ACHN (cell line): ENCODE measurements around the gene CHCHD1.
"Not testable (repeated sequence)": the region's sequence is repeated elsewhere in the genome, so short reads cannot be mapped to it uniquely, and the experiment has no call there.

Experiments used
- DNase-seq: peaks from one replicate; pipeline ENCODE4 v3.0.0-alpha.2; 2015
- in situ Hi-C: cut with HindIII; loops from 2 replicates; pipeline ENCODE4 v1.10.0; 2017; ENCODE audit warnings: low sequenced_read_pairs, low pct_ligation_motif_present, low pct_unique_long_range_greater_than_20kb

The CHCHD1 gene

GRCh38 chr10:73824146-73824725, 42.4 kb downstream of the CHCHD1 start:
- no peak for DNase-seq
- in situ Hi-C loops = no loop called here

- in situ Hi-C loops = no loop called here
These were observed 45.7 kb downstream of the CHCHD1 start for GRCh38 chr10:73827346-73828089.

GRCh38 chr10:73828161-73828560, 46.3 kb downstream of the CHCHD1 start:
- DNase-seq = peak; percentile 20

More at GRCh38 chr10:73827346-73828089, 45.7 kb downstream of the CHCHD1 start:
- peak; percentile 89 for DNase-seq

GRCh38 chr10:73829090-73829489, 47.2 kb downstream of the CHCHD1 start:
- in situ Hi-C loops, DNase-seq: not testable (repeated sequence)

More at GRCh38 chr10:73828161-73828560, 46.3 kb downstream of the CHCHD1 start:
- in situ Hi-C loops = no loop called here
